ENCODE measurements around the gene ADCY5.
"Not testable (repeated sequence)": the region's sequence is repeated elsewhere in the genome, so short reads cannot be mapped to it uniquely, and the experiment has no call there.

ADCY5 gene

DNA sequence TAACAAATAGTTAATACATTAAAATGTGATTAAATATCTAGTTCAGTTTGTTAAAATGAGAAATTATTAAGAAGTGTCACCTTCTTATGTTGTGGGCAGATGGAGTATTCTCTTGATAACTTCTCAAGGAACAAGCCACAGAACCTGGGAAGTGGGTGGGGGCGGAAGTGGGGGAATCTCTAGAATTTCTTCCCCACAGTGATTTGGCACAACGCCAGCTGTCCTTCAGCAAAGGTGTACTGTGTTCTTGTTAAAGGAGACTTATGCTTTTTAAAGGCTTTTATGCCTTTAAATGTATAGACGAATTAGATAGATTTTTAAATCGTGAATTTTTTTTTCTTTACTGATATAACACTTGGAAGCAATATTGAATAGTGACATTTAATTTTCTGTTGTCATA lies 204.8 kb downstream of the ADCY5 start:
- peaks cover 41% of the 10 kb centered on the region for H3K36me3 Mint-ChIP-seq (ENCODE audit: low read depth)

DNA sequence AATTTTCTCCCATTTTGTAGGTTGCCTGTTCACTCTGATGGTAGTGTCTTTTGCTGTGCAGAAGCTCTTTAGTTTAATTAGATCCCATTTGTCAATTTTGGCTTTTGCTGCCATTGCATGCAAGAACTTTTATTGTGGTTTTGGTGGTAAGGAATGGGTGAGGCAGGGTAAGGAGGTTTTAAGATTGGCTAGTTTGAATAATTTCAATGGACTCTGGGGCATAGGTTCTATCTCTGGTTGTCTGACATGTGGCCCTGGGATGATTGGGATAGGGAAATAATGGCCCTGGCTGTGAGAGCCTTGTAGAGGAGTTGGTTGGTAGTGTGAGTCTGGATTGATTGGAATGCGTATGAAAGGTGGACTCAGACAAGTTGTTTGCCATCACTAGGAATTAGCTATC lies 209.1 kb downstream of the ADCY5 start:
- H3K4me1 Mint-ChIP-seq: no peaks in the 10 kb centered on the region
- H3K4me3 Mint-ChIP-seq: no peak overlapping the region
- H3K36me3 Mint-ChIP-seq (ENCODE audit: low read depth): peaks cover 53% of the 10 kb centered on the region
- TF ChIP-seq, protein P1, sequence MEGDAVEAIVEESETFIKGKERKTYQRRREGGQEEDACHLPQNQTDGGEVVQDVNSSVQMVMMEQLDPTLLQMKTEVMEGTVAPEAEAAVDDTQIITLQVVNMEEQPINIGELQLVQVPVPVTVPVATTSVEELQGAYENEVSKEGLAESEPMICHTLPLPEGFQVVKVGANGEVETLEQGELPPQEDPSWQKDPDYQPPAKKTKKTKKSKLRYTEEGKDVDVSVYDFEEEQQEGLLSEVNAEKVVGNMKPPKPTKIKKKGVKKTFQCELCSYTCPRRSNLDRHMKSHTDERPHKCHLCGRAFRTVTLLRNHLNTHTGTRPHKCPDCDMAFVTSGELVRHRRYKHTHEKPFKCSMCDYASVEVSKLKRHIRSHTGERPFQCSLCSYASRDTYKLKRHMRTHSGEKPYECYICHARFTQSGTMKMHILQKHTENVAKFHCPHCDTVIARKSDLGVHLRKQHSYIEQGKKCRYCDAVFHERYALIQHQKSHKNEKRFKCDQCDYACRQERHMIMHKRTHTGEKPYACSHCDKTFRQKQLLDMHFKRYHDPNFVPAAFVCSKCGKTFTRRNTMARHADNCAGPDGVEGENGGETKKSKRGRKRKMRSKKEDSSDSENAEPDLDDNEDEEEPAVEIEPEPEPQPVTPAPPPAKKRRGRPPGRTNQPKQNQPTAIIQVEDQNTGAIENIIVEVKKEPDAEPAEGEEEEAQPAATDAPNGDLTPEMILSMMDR (IDR thresholded peaks at IDR 0.05): no peak
- no peak overlapping the region for H3K27ac Mint-ChIP-seq
- H3K9me3 Mint-ChIP-seq: peaks cover 10% of the 10 kb centered on the region
- DNase-seq: no peak
- H3K27me3 Mint-ChIP-seq (ENCODE audit: low read depth, poor library complexity): no peaks in the 10 kb centered on the region

More for the DNA sequence above, 204.8 kb downstream of the ADCY5 start:
- peaks cover 10% of the 10 kb centered on the region for H3K9me3 Mint-ChIP-seq
- H3K4me1 Mint-ChIP-seq: peaks cover 6% of the 10 kb centered on the region
- TF ChIP-seq, protein P1 (IDR thresholded peaks at IDR 0.05): no peak
- H3K27me3 Mint-ChIP-seq (ENCODE audit: low read depth, poor library complexity): no peaks in the 10 kb centered on the region
- DNase-seq: no peak
- H3K4me3 Mint-ChIP-seq: no peak overlapping the region
- no peak overlapping the region for H3K27ac Mint-ChIP-seq

DNA sequence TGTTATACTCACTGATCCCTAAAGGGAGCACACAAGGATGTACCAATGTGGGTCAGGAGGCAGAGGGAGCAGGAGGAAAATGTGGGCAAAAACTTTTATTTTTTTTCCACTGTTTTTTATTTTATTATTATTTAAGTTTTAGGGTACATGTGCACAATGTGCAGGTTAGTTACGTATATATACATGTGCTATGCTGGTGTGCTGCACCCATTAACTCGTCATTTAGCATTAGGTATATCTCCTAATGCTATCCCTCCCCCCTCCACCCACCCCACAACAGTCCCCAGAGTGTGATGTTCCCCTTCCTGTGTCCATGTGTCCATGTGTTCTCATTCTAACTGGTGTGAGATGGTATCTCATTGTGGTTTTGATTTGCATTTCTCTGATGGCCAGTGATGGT lies 209.7 kb downstream of the ADCY5 start:
- peaks cover 55% of the 10 kb centered on the region for H3K36me3 Mint-ChIP-seq (ENCODE audit: low read depth)
- not testable (repeated sequence) for H3K9me3 Mint-ChIP-seq; DNase-seq; H3K4me1 Mint-ChIP-seq; H3K27ac Mint-ChIP-seq; H3K4me3 Mint-ChIP-seq; H3K27me3 Mint-ChIP-seq (ENCODE audit: low read depth, poor library complexity)

DNA sequence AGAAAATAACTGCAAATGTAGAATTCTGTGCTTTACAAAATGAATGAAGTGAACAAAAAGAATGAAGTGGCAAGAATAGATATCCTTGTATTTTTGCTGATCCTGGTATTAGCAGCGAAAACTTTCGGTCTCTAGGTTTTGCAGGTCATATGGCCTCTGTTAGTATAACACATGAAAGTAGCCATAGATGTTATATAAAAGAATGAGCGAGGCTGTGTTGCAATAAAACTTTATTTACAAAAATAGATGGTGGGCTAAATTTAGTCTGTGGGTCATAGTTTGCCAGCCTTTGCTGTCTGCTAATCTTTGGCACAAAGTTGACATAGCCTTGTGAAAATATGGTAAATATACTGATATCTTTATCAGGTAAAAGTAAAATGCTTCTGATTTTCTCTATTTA lies 212.0 kb downstream of the ADCY5 start:
- Mint-ChIP-seq H3K27me3 (ENCODE audit: low read depth, poor library complexity) (no peaks in the 10 kb centered on the region), H3K4me3 (no peak overlapping the region), H3K36me3 (ENCODE audit: low read depth) (peaks cover 65% of the 10 kb centered on the region), H3K9me3 (peaks cover 10% of the 10 kb centered on the region), H3K4me1 (no peaks in the 10 kb centered on the region), H3K27ac (no peak overlapping the region)
- TF ChIP-seq, protein P1 (IDR thresholded peaks at IDR 0.05): no peak
- DNase-seq: no peak
